ENCODE measurements around the gene EYA4.

EYA4 gene

DNA sequence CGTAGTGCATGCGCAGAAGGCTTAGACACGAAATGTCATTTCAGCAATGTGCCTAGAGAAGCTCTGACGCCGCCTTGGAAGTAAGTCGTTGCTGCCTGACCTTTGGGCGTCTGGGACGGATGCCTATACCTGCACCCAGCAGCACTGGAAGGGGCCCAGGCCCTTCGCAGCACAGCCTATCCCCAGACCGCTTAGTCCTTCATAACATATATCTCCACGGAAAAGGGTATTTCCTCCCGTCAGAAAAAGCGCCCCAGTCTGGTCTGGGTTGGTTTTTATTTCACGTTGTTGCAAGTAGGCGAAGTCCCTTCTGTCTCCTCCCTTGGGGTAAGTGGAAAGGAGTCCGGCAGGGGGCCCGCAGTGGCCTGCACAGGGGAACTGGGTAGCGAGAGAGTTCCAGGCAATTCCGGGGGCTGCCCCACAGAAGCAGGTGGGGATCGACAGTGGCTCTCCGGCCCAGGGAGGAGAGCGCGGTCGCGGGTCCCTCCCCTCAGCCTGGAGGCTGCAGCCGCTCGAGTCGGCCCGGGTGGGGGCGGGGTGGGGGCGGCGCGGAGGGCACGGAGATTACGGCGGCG lies 559 bp upstream of the EYA4 start (continued):
- TF ChIP-seq INSM2 (tag by site-specific recombination; IDR thresholded peaks at IDR 0.05) (no peak), ZNF112 (tag by site-specific recombination; IDR thresholded peaks at IDR 0.05) (no peak), ZNF785 (tag by site-specific recombination; IDR thresholded peaks at IDR 0.05) (no peak), ZNF791 (tag by site-specific recombination; IDR thresholded peaks at IDR 0.05) (no peak), ZNF571 (tag by site-specific recombination; IDR thresholded peaks at IDR 0.05) (no peak), ZNF26 (tag by site-specific recombination; IDR thresholded peaks at IDR 0.05) (no peak), MZF1 (tag by site-specific recombination; IDR thresholded peaks at IDR 0.05; ENCODE audit: borderline replicate concordance) (peak; percentile 86), ZNF768 (tag by site-specific recombination; IDR thresholded peaks at IDR 0.05) (no peak), ZNF677 (tag by site-specific recombination; IDR thresholded peaks at IDR 0.05) (no peak), ZNF184 (tag by site-specific recombination; IDR thresholded peaks at IDR 0.05) (no peak), SCRT2 (tag by site-specific recombination; IDR thresholded peaks at IDR 0.05) (no peak), KLF7 (tag by site-specific recombination; IDR thresholded peaks at IDR 0.05; ENCODE audit: borderline replicate concordance) (no peak), KLF16 (tag by site-specific recombination; IDR thresholded peaks at IDR 0.05) (0 out of 2 replicates have a peak, but pooled peaks have one; percentile 57), ZNF169 (tag by site-specific recombination; IDR thresholded peaks at IDR 0.05) (no peak), ZNF274 (IDR thresholded peaks at IDR 0.05; ENCODE audit: low read length) (no peak), ZNF274 (tag by site-specific recombination; IDR thresholded peaks at IDR 0.05; ENCODE audit: borderline replicate concordance) (no peak), BCL6B (tag by site-specific recombination; IDR thresholded peaks at IDR 0.05) (no peak), ZNF121 (tag by site-specific recombination; IDR thresholded peaks at IDR 0.05) (no peak), KLF1 (tag by site-specific recombination; IDR thresholded peaks at IDR 0.05) (no peak), ZNF629 (tag by site-specific recombination; IDR thresholded peaks at IDR 0.05) (peak; percentile 59), ZNF391 (tag by site-specific recombination; IDR thresholded peaks at IDR 0.05; ENCODE audit: borderline replicate concordance, low read depth) (no peak), ZNF266 (tag by site-specific recombination; IDR thresholded peaks at IDR 0.05; ENCODE audit: low read depth) (no peak), ZSCAN23 (tag by site-specific recombination; IDR thresholded peaks at IDR 0.05) (no peak), ZNF394 (tag by site-specific recombination; IDR thresholded peaks at IDR 0.05; ENCODE audit: borderline replicate concordance) (peak; percentile 68), ZNF350 (tag by site-specific recombination; IDR thresholded peaks at IDR 0.05) (no peak), GFI1B (tag by site-specific recombination; IDR thresholded peaks at IDR 0.05) (no peak), MEIS1 (CRISPR knock-in tag; IDR thresholded peaks at IDR 0.05; ENCODE audit: borderline replicate concordance) (no peak), SP2 (tag by site-specific recombination; IDR thresholded peaks at IDR 0.05) (peak; percentile 38), ZNF670 (tag by site-specific recombination; IDR thresholded peaks at IDR 0.05; ENCODE audit: low read depth) (no peak), GLIS2 (tag by site-specific recombination; IDR thresholded peaks at IDR 0.05) (no peak; the same call in 1 of the 2 replicates), SP3 (tag by site-specific recombination; IDR thresholded peaks at IDR 0.05) (0 out of 2 replicates have a peak, but pooled peaks have one; percentile 2), ZNF292 (tag by site-specific recombination; IDR thresholded peaks at IDR 0.05; ENCODE audit: borderline replicate concordance, low read depth) (no peak)
- TF ChIP-seq, protein P1, sequence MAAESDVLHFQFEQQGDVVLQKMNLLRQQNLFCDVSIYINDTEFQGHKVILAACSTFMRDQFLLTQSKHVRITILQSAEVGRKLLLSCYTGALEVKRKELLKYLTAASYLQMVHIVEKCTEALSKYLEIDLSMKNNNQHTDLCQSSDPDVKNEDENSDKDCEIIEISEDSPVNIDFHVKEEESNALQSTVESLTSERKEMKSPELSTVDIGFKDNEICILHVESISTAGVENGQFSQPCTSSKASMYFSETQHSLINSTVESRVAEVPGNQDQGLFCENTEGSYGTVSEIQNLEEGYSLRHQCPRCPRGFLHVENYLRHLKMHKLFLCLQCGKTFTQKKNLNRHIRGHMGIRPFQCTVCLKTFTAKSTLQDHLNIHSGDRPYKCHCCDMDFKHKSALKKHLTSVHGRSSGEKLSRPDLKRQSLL (tag by site-specific recombination; IDR thresholded peaks at IDR 0.05) = no peak
- TF ChIP-seq, protein P2, sequence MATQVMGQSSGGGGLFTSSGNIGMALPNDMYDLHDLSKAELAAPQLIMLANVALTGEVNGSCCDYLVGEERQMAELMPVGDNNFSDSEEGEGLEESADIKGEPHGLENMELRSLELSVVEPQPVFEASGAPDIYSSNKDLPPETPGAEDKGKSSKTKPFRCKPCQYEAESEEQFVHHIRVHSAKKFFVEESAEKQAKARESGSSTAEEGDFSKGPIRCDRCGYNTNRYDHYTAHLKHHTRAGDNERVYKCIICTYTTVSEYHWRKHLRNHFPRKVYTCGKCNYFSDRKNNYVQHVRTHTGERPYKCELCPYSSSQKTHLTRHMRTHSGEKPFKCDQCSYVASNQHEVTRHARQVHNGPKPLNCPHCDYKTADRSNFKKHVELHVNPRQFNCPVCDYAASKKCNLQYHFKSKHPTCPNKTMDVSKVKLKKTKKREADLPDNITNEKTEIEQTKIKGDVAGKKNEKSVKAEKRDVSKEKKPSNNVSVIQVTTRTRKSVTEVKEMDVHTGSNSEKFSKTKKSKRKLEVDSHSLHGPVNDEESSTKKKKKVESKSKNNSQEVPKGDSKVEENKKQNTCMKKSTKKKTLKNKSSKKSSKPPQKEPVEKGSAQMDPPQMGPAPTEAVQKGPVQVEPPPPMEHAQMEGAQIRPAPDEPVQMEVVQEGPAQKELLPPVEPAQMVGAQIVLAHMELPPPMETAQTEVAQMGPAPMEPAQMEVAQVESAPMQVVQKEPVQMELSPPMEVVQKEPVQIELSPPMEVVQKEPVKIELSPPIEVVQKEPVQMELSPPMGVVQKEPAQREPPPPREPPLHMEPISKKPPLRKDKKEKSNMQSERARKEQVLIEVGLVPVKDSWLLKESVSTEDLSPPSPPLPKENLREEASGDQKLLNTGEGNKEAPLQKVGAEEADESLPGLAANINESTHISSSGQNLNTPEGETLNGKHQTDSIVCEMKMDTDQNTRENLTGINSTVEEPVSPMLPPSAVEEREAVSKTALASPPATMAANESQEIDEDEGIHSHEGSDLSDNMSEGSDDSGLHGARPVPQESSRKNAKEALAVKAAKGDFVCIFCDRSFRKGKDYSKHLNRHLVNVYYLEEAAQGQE (tag by site-specific recombination; IDR thresholded peaks at IDR 0.05) = no peak
